T-helper 1 cell treated with Interleukin-12 subunit alpha and Interleukin-12 subunit beta and Interleukin-4 antibody, amounts not matched to agents 30 μg/mL and 1 μg/mL, for 36 hours (primary cell): ENCODE measurements around the gene PLA2G2D.
"Not testable (repeated sequence)": the region's sequence is repeated elsewhere in the genome, so short reads cannot be mapped to it uniquely, and the experiment has no call there.

Experiments used
- H3K27ac Mint-ChIP-seq: one replicate; pipeline ENCODE4 v1.8.0; 2021; ENCODE audit warnings: mild to moderate bottlenecking, mixed read lengths
- H3K27me3 Mint-ChIP-seq: one replicate; pipeline ENCODE4 v1.8.0; 2021; ENCODE audit warnings: low read depth, mixed read lengths
- H3K36me3 Mint-ChIP-seq: one replicate; pipeline ENCODE4 v1.8.0; 2021; ENCODE audit warnings: low read depth, mixed read lengths
- H3K4me1 Mint-ChIP-seq: one replicate; pipeline ENCODE4 v1.8.0; 2021; ENCODE audit warnings: low read depth, mixed read lengths
- H3K4me3 Mint-ChIP-seq: one replicate; pipeline ENCODE4 v1.8.0; 2021; ENCODE audit warnings: mild to moderate bottlenecking, moderate library complexity, mixed read lengths
- H3K9me3 Mint-ChIP-seq: one replicate; pipeline ENCODE4 v1.8.0; 2021; ENCODE audit warnings: mixed read lengths

The PLA2G2D gene

GRCh38 chr1:20137055-20137454 is 17.7 kb upstream of the PLA2G2D start:
- H3K27ac Mint-ChIP-seq, result no peak overlapping the region

DNA sequence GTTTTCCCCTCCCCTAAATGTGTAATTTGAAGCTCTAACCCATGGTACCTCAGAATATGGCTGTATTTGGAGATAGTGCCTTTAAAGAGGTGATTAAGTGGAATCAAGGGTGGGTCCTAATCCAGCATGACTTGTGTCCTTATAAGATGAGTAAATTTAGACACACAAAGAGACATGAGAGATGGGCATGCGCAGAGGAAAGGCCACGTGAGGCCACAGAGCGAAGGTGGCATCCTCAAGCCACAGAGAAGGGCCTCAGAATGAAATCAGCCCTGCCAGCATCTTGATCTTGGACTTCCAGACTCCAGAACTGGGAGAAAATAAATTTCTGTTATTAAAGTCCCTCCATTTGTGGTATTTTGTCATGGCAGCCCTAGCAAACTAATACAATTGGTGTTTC is 16.9 kb upstream of the PLA2G2D start:
- peaks cover 8% of the 10 kb centered on the region for H3K27me3 Mint-ChIP-seq
- no peak overlapping the region for H3K27ac Mint-ChIP-seq
- H3K9me3 Mint-ChIP-seq, result no peaks in the 10 kb centered on the region
- no peak overlapping the region for H3K4me3 Mint-ChIP-seq
- H3K36me3 Mint-ChIP-seq, result no peaks in the 10 kb centered on the region
- H3K4me1 Mint-ChIP-seq, result no peaks in the 10 kb centered on the region

More at GRCh38 chr1:20137055-20137454, 17.7 kb upstream of the PLA2G2D start:
- H3K27me3 Mint-ChIP-seq, result peaks cover 3% of the 10 kb centered on the region
- no peaks in the 10 kb centered on the region for H3K9me3 Mint-ChIP-seq
- no peaks in the 10 kb centered on the region for H3K36me3 Mint-ChIP-seq
- H3K4me3 Mint-ChIP-seq, result no peak overlapping the region
- no peaks in the 10 kb centered on the region for H3K4me1 Mint-ChIP-seq

DNA sequence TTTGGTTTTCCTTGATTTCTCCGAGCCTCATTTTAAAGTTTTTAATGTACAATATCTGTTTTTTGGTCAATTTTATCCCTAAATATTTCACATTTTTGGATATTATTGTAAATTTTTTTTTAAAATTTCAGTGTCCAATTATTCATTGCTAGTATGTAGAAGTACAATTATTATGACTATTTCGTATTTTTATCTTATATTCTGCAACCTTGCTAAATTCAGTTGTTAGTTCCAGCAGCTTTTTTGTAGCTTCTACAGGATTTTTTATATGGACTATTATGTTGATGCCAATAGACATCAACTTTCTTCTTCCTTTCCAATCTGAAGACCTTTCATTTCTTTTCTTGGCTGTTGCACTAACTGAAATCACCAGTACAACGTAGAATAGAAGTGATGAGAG is 15.7 kb upstream of the PLA2G2D start:
- H3K27ac Mint-ChIP-seq, result no peak overlapping the region
- no peaks in the 10 kb centered on the region for H3K36me3 Mint-ChIP-seq
- no peaks in the 10 kb centered on the region for H3K9me3 Mint-ChIP-seq
- H3K4me3 Mint-ChIP-seq, result no peak overlapping the region
- H3K27me3 Mint-ChIP-seq, result peaks cover 9% of the 10 kb centered on the region
- no peaks in the 10 kb centered on the region for H3K4me1 Mint-ChIP-seq

GRCh38 chr1:20130518-20130917 is 11.2 kb upstream of the PLA2G2D start:
- not testable (repeated sequence) for H3K9me3 Mint-ChIP-seq, H3K27ac Mint-ChIP-seq, H3K4me1 Mint-ChIP-seq, H3K36me3 Mint-ChIP-seq, H3K4me3 Mint-ChIP-seq
- H3K27me3 Mint-ChIP-seq, result peaks cover 13% of the 10 kb centered on the region

GRCh38 chr1:20126806-20127440 is 7.6 kb upstream of the PLA2G2D start:
- no peak overlapping the region for H3K4me3 Mint-ChIP-seq
- H3K36me3 Mint-ChIP-seq, result no peaks in the 10 kb centered on the region
- H3K27ac Mint-ChIP-seq, result no peak overlapping the region
- H3K9me3 Mint-ChIP-seq, result no peaks in the 10 kb centered on the region
- H3K27me3 Mint-ChIP-seq, result peaks cover 9% of the 10 kb centered on the region
- no peaks in the 10 kb centered on the region for H3K4me1 Mint-ChIP-seq

DNA sequence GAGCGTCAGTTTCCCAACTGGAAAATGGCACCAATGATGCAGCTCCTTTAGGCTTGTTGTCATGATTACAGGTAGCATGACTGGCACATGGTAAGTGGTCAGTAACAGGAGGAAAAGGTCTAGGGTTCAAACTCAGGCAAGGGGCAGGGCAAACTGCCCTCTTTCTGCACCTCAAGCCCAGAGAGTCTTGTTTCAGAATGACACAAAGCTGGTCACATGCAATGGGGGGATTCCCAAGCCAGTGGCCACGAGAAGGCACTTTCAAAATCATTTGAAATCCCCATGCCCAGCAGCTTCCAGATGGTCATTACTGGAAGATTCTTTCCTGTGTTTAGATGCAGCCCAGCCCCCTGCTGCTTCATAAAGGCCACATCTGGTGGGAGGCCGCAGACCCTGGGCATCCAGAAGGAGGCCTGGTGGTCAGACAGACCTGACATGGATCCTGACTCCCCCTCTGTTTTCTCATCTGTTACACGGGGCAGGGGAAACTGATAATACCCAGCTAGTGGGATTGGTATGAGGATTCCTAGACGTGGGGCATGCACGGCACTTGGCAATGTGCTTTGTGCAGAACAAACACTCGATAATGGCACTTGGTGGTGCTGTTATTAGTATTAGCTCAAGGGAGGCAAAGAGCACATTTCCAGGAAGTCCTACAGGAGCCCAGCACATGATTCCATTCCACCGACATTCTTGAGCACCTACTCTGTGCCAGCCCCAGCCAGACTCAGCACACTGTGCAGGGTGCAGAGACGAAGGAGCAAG is 6.9 kb upstream of the PLA2G2D start:
- Mint-ChIP-seq H3K4me1 (no peaks in the 10 kb centered on the region), H3K27ac (no peak overlapping the region), H3K27me3 (peaks cover 5% of the 10 kb centered on the region), H3K4me3 (no peak overlapping the region), H3K9me3 (no peaks in the 10 kb centered on the region), H3K36me3 (no peaks in the 10 kb centered on the region)

DNA sequence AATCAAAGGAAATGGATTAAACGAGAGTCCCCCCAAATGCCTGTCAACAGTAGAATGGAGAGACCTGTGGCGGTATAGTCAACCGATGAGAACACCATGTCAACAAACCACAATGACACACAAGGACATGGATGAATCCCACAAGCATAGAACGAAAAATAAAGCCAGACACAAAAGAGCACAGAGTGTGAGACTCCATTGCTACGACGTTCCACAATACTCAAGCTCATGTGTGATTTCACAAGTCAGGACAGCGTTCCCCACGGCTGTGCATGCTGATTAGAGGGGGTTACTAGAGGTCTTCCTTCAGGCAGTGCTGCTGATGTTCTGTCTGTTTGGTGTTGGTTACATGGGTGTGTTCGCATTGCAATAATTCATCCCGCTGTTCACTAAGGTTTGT is 5.8 kb upstream of the PLA2G2D start:
- H3K27me3 Mint-ChIP-seq, result peaks cover 9% of the 10 kb centered on the region
- H3K9me3 Mint-ChIP-seq, result no peaks in the 10 kb centered on the region
- no peak overlapping the region for H3K4me3 Mint-ChIP-seq
- no peaks in the 10 kb centered on the region for H3K4me1 Mint-ChIP-seq
- H3K36me3 Mint-ChIP-seq, result no peaks in the 10 kb centered on the region
- no peak overlapping the region for H3K27ac Mint-ChIP-seq

DNA sequence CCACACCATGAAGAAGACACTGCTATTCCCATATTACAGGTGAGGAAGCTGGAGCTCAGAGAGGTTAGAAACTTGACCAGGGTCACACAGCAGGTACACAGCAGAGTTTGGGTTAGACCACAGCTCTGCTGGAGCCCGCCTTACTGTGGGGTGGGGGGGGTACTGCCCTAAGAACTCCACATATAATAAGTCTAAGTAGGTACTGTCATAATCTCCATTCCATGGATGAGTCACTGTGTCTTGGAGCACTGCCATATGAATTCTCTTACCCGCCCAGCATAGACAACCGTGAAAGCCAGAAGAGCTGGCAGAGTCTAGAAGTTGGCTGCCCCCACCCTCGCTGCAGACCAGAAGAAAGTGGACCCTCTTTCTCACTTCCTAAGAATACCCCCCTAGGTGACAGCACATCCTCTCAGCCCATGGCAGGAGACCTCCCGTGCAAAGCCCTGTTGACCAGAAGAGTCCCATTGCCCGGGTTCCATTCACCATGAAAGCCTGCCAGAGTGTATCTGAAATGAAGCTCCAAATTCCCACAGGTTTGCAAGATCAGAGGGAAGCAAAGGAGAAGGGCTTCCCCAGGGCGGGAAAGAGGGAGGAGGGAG is 5.2 kb upstream of the PLA2G2D start:
- H3K27ac Mint-ChIP-seq, result no peak overlapping the region
- H3K36me3 Mint-ChIP-seq, result no peaks in the 10 kb centered on the region
- no peaks in the 10 kb centered on the region for H3K4me1 Mint-ChIP-seq
- no peak overlapping the region for H3K4me3 Mint-ChIP-seq
- no peaks in the 10 kb centered on the region for H3K9me3 Mint-ChIP-seq
- peaks cover 8% of the 10 kb centered on the region for H3K27me3 Mint-ChIP-seq

DNA sequence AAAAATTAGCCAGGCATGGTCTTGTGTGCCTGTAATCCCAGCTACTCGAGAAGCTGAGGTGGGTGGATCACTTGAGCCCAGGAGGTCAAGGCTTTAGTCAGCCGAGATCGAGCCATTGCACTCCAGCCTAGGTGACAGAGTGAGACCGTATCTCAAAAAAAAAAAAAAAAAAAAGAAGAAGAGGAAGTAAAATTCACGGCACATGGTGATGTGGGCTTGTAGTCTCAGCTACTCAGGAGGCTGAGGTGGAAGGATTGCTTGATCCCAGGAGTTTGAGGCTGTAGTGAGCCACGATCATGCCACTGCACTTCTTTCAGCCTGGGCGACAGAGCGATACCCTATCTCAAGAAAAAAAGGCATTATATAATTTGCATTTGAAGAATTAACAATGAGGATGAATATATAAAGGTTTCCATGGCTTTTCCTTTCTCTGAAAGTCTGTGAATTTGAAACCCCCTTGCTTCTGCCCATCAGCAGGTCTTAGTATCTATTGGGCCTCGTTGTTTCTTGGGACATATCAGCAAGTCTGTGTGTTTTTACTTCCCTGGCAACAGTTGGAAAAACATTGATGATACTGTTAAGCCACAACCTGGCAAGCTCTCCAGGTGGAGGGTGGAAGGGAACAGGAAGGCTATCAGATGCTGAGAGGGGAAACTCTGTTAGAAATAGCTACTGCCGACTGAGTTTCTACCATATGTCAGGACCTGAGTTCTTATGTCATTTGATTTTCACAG is 4.6 kb upstream of the PLA2G2D start:
- Mint-ChIP-seq H3K4me3 (no peak overlapping the region), H3K27me3 (peaks cover 8% of the 10 kb centered on the region), H3K4me1 (no peaks in the 10 kb centered on the region), H3K27ac (no peak overlapping the region), H3K36me3 (no peaks in the 10 kb centered on the region), H3K9me3 (no peaks in the 10 kb centered on the region)

DNA sequence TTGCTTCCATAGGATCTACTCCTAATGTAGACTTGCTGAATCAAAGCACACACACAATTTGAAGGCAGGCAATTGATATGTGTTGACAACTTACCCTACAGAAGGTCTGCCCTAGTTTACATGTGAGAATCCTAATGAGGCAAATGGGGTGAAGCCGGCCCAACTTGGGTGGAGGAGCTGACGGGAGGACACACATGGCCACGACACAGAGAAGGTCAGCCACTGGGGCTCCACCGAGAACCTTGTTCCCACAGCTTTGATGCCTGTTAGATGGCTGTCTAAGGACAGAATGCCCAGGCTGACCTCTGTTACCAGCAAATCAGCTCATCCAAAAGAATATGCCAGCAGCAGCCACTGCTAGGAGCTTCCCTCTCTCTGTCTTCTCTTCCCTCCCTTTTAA is 1.5 kb upstream of the PLA2G2D start:
- Mint-ChIP-seq H3K9me3 (no peaks in the 10 kb centered on the region), H3K4me3 (no peak overlapping the region), H3K27ac (no peak overlapping the region), H3K4me1 (no peaks in the 10 kb centered on the region), H3K36me3 (no peaks in the 10 kb centered on the region), H3K27me3 (peaks cover 8% of the 10 kb centered on the region)

- Mint-ChIP-seq H3K27me3 (peaks cover 11% of the 10 kb centered on the region), H3K36me3 (no peaks in the 10 kb centered on the region), H3K4me3 (no peak overlapping the region), H3K4me1 (no peaks in the 10 kb centered on the region), H3K9me3 (no peaks in the 10 kb centered on the region), H3K27ac (no peak overlapping the region)
These were observed 2.1 kb downstream of the PLA2G2D start for GRCh38 chr1:20117236-20117635.

GRCh38 chr1:20115916-20116315 is 3.4 kb downstream of the PLA2G2D start:
- no peak overlapping the region for H3K4me3 Mint-ChIP-seq
- no peaks in the 10 kb centered on the region for H3K9me3 Mint-ChIP-seq
- H3K4me1 Mint-ChIP-seq, result no peaks in the 10 kb centered on the region
- H3K27me3 Mint-ChIP-seq, result peaks cover 8% of the 10 kb centered on the region
- H3K36me3 Mint-ChIP-seq, result no peaks in the 10 kb centered on the region
- H3K27ac Mint-ChIP-seq, result no peak overlapping the region

- H3K4me1 Mint-ChIP-seq, result no peaks in the 10 kb centered on the region
- H3K36me3 Mint-ChIP-seq, result no peaks in the 10 kb centered on the region
- no peak overlapping the region for H3K4me3 Mint-ChIP-seq
- peaks cover 8% of the 10 kb centered on the region for H3K27me3 Mint-ChIP-seq
- no peak overlapping the region for H3K27ac Mint-ChIP-seq
- no peaks in the 10 kb centered on the region for H3K9me3 Mint-ChIP-seq
These were observed 3.9 kb downstream of the PLA2G2D start for GRCh38 chr1:20115479-20115878.

- Mint-ChIP-seq H3K4me1 (no peaks in the 10 kb centered on the region), H3K36me3 (no peaks in the 10 kb centered on the region), H3K4me3 (no peak overlapping the region), H3K9me3 (no peaks in the 10 kb centered on the region), H3K27ac (no peak overlapping the region), H3K27me3 (peaks cover 3% of the 10 kb centered on the region)
These were observed 5.2 kb downstream of the PLA2G2D start for GRCh38 chr1:20114021-20114648.
